HG03135 (cell line): ENCODE data around the gene SOX9.

ENCODE experiments used
- ATAC-seq: cut with Tn5 transposase; IDR thresholded peaks from one replicate; pipeline ENCODE4 v1.9.1; 2021; ENCODE audit warnings: mild to moderate bottlenecking, moderate library complexity; ENCODE audit not compliant: unreplicated experiment

SOX9 gene

DNA sequence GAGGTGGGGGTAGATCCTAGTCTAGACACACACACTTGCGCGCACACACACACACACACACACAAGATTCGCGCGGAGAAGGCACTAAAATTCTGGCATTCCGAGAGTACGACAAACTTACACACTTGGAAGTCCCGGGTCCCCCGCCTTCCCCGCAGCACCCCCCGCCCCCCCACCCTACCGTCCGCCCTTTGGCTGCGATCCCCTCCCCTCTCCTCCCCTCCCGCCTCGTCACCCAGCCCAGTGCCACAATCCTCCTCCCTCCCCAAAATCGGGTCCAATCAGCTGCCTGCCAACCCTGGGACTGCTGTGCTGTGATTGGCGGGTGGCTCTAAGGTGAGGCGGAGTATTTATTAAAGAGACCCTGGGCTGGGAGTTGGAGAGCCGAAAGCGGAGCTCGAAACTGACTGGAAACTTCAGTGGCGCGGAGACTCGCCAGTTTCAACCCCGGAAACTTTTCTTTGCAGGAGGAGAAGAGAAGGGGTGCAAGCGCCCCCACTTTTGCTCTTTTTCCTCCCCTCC, at the start of gene SOX9:
Gene SOX9 (plus strand): TSS at position 379 of the 522 bp plus-strand sequence. CDS start 372 bp downstream, outside the sequence.
- peak; percentile 70 for ATAC-seq

DNA sequence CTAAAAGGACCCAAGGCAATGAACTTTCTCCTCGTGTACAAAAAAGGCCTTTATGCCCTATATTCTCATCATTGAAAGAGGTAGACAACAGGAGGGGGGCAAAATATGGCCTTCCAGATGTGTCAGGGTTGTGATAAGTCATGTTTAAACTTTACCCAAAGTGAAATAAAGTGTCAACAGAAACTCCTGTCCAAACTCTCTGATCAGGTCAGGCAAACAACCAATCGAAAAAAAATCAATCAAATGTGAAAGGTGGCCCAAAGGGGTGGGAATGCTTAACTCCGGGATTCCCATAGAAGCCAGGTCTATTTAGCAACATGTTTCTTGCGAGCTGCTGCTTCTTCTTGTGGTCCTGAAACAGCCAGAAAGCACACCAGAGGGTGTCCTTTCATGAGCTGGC, 49.5 kb upstream of the SOX9 start:
- no peak for ATAC-seq

- ATAC-seq: no peak
These were observed 44.7 kb upstream of the SOX9 start for GRCh38 chr17:72075995-72076677.

GRCh38 chr17:72076678-72077030, 44.2 kb upstream of the SOX9 start:
- no peak for ATAC-seq

DNA sequence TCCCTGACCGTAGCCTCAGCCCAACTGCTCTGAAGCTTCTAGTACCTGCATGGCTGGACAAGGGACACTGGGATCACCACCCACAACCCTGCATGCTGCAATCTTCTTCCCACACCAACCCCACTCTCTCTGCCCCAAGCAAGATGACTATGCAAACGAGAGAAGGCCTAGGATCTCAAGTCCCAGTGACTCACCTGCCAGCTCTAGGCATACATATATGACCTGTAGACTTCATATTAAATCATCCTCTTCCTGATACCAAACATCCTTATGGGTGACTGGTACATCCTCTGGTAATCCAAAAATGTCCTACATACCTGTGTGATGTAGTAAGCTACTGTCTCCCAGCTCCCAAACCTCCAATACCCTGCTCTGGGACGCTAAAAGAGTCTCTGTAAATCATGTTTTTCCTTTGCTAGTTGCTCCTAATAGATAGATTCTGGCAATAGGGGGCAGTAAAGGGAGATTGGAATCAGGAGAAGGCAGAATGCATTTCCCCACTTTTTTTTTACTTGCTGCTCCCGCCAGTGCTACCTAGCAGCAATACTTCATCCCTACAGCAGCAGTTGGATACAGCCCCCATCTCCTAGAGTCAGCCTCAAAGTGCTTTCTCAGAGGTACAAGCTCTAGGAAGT, 43.4 kb upstream of the SOX9 start:
- no peak for ATAC-seq

DNA sequence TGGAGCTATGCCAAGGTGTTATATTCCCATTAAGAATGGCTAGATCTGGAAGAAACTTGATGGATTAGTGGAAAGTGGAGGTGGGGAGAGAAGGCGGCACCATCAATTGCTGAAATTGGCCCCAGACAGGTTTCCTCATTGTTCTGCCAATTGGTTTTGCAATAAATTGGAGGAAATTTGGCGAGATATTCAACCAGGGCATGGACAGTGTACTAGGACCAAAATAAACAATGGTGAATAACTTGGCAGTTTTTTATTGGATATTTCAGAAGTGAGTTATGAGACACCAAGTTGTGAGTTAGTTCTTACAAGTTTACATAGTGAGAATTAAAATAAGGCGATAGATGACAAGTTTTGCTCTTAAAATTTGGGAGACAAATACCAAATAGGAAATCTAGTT, 41.1 kb upstream of the SOX9 start:
- ATAC-seq: no peak

DNA sequence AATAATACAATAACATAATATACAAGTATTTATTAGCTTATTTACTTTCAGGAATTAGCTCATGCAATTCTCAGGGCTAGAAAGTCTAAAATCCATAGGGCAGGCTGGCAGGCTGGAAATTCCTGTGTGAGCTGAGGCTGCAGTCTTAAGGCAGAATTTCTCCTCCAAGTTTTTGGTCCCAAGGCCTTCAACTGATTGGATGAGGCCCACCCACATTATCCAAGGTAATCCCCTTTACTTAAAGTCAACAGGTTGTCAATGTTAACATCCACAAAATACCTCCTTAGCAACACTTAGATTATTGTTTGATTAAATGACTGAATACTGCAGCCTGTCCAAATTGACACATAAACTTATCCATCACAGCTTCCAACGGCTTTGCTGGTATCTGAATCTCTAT, 32.9 kb upstream of the SOX9 start:
- no peak for ATAC-seq

DNA sequence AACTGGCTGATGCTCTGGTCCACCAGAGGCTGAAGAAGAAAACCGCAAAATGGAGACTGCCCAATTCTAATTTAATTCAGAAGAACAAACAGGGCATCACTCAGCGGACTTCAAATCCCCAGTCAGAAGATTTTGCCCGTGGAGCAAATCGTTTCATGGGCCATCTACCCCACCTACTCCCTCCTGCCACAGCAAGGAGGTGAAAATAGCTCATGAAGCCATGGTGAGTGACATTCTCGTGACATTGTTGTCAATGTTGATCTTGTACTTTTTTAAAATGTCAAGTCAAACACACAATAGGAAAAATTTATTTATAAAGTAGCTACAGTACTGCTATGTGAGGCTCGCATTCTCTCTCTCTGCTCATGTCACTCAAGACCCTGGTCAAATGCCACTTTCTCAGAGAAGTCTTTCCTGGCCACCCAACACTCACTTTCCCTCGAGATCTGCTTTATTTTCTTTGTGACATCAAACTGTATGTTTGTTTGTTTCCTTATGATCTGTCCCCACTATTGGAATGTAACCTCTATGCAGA, 31.3 kb upstream of the SOX9 start:
- no peak for ATAC-seq

DNA sequence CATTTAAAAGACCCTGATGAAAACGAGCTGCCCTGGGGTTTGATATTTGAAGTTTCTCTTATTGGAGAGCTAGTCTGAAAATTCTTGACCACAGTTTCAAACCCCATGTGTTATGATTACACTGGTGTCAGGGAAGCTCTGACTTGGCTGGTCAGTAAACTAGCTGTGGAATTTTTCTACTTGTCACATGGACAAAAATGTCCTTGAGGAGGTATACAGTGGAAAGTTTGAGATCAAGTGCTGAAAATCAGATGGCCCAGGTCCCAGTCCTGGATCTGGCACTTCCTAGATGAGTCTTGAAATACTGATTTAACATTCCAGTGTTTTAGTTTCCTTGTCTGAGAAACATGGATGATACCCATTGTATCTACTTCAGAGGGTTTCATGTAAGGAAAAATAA, 30.7 kb upstream of the SOX9 start:
- ATAC-seq: no peak

GRCh38 chr17:72092710-72093322, 28.0 kb upstream of the SOX9 start:
- ATAC-seq: no peak

DNA sequence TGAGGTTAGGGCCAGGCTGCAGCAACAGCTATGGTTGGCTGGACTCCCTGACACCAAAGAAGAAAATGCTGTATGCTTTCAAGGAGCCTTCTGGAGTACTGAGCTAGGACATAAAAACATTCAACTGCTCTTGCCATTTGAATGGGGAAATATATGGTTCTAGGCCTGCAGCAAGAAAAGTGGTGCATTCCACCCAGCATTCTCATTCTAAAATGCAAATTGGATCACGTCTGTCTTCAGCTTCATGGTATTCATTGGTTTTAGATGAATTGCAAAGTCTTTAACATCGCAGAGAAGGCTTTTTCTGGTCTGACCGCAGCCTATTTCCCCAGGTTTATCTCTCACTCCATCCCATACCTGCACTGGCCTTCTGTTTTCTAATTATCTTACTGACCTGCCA, 27.1 kb upstream of the SOX9 start:
- ATAC-seq: no peak

DNA sequence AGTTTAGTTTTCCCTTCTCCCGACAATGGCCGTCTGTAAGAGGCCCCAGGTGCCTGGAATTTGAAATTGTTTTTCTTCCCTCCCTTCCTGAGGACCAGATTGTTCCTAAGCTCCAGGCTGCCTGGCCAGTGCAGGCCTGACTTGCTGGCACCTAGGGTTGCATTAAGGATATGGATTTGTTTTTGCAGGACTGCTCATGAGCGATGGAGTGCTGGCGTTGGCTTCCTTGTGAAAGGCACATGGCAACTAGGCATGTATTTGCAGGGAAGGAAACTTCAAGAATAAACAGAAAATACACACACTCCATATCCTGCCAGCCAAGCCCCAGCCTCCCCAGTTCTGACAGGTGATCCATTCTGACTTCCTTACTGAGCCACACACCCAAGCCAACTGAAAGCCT, 25.5 kb upstream of the SOX9 start:
- ATAC-seq: no peak

DNA sequence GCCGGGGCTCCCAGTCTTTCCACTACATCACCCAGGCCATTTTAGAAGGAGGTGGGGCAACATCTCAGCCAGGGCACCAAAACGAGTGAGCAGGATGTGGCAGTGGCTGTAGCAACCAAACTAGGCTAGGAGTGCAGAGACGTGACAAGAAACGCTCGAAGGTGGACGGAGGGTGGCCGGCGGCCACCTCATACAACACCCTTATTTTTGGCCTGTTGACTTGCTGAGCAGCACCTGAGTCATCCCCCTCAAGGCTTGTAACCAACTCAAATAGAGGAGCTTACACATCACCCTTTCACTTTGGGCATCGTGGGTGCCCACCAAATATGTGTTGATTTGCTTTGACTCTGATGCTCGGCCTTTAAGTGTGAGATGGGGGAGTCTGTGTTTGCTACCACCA, 23.7 kb upstream of the SOX9 start:
- no peak for ATAC-seq

- ATAC-seq: no peak
These were observed 20.9 kb upstream of the SOX9 start for GRCh38 chr17:72099919-72100318.

DNA sequence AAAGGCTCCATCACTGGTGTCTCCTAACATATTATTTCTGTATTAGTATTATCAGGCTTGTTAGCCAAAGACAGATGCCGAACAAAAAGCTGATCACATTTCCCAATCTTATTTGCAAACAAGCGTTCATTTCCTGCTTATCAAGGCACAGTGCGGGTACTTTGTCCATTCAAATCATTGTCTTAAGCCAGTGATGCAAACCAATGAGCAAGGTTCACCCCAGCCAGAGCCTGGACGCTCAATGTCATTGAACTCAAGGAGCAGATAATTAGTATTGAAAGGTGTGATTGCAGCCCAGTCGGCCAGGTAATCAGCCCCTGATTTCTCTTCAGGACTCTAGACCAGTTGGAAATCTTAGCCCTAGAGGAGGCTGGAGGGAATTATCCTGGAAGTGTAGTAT, 20.4 kb upstream of the SOX9 start:
- ATAC-seq: no peak

DNA sequence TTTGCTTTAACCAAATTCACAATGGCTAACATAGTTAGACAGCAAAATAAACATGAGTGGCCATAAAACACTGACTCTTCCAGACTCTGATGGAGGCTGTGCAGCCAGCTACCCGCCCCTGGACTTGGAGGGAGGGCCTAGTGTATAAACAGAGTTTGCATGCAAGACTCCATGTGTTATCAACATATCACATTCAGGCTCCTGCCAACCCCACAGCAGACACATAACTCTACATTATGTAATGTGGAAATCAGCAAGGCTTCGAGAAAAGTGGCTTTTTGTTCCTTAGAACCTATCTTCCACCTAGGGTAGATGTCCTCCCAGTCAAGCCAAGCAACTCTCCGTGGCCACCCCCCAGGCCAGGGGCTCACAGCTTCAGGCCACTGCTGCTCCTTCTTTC, 19.3 kb upstream of the SOX9 start:
- ATAC-seq: no peak

- ATAC-seq: no peak
These were observed 18.5 kb upstream of the SOX9 start for GRCh38 chr17:72102366-72102765.

- ATAC-seq: no peak
These were observed 16.5 kb upstream of the SOX9 start for GRCh38 chr17:72104164-72104862.

- no peak for ATAC-seq
These were observed 16.0 kb upstream of the SOX9 start for GRCh38 chr17:72104863-72105234.

- ATAC-seq: no peak
These were observed 13.7 kb upstream of the SOX9 start for GRCh38 chr17:72107100-72107499.

- ATAC-seq: no peak
These were observed 10.4 kb upstream of the SOX9 start for GRCh38 chr17:72110231-72110941.
